Activated naive CD4-positive, alpha-beta T cell treated with Interleukin-2 at 50 U/mL for 16 hours (primary cell): ENCODE measurements around the gene TMED9.
"Not testable (repeated sequence)": the region's sequence is repeated elsewhere in the genome, so short reads cannot be mapped to it uniquely, and the experiment has no call there.

Experiments
- DNase-seq: peaks from one replicate; pipeline ENCODE4 v3.0.0-alpha.2; 2020

Gene TMED9

DNA sequence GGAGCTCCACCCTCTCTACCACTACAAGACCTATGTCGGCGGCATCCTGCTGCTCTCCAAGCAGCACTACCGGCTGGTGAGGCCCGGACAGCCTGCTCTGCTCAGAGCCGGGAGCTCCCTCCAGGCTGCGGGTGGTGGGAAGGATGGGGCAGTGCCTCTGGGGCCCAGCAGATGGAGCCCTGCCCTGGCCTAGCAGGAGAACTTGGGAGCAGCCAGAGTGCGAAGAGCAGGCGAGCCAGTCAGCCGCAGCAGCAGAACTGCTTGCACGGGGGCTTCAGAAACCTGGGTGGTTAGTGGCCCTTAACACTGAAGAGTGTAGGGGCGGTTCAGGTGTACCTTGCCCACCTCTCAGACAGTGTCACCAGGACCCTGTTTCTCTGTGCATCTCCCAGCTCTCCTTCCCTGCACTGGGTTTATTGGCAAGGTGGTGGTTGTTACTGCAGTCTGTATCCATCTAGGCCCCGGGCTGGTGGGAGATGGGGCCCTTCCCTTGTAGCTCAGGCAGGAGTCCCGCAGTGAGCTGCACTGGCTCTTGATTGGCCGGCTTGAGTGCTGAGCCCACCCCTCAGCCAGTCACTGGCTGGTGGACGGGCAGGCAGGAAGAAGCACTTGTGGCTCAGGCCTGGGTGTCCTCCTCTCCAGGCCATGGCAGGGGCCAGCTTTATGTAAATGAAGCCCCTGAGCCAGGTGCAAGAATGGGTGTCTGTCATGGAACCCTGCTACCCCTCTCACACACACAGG is 15.6 kb downstream of the TMED9 start:
- DNase-seq: peak; percentile 67

DNA sequence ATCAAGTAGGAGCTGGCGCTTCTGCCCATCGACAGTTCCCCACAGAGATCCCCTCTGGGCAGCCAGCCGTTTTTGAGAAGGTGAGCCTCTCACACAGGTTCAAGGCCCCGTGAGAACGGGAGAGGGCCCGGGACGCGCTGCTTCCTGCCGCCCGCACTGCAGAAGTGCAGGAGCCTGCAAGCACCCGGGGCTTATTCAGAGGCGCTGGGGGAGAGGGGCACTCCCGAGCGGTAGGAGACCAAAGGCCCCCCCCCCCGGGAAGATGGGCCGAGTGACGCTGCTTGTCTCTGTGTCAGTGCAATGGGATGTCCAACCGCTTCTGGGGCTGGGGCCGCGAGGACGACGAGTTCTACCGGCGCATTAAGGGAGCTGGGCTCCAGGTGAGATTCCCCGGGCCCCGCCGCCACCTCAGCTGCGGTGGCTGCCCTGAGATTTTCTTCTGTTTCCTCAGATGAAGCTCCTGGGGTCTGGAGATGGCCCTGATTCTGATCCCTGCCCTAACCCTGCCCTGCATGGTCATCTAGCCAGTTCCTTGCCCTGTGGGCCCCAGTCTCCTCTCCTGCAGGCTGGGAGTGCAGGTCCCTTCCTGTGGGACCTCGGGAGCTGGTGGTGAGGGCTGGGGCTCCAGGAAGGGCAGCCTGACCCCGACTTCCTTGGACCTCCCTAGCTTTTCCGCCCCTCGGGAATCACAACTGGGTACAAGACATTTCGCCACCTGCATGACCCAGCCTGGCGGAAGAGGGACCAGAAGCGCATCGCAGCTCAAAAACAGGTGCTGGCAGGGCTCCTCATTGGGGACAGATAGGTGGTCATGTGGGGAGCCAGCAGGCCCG is 16.5 kb downstream of the TMED9 start:
- no peak for DNase-seq

DNA sequence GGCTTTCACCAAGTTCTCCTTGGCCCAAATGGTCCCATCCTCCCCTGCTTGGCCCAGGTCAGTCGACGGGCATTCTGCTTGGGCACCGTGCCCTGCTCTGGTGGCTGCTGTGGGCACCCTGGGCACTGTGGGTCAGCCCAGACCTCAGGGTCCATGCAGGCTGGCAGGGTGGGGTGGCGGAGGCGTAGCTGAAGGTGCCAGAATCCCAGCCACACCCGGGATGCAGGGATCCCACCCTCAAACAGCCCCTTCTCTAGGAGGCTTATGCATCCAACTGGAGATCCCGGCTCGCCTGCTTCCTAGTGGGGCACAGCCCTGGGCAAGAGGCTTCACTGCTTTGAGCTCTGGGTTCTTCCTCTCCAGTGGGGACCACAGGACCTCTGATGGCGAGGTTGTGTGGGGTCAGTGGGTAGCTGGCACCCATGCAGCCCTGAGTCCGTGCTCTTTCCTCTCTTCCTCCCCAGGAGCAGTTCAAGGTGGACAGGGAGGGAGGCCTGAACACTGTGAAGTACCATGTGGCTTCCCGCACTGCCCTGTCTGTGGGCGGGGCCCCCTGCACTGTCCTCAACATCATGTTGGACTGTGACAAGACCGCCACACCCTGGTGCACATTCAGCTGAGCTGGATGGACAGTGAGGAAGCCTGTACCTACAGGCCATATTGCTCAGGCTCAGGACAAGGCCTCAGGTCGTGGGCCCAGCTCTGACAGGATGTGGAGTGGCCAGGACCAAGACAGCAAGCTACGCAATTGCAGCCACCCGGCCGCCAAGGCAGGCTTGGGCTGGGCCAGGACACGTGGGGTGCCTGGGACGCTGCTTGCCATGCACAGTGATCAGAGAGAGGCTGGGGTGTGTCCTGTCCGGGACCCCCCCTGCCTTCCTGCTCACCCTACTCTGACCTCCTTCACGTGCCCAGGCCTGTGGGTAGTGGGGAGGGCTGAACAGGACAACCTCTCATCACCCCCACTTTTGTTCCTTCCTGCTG is 17.4 kb downstream of the TMED9 start:
- no peak for DNase-seq

DNA sequence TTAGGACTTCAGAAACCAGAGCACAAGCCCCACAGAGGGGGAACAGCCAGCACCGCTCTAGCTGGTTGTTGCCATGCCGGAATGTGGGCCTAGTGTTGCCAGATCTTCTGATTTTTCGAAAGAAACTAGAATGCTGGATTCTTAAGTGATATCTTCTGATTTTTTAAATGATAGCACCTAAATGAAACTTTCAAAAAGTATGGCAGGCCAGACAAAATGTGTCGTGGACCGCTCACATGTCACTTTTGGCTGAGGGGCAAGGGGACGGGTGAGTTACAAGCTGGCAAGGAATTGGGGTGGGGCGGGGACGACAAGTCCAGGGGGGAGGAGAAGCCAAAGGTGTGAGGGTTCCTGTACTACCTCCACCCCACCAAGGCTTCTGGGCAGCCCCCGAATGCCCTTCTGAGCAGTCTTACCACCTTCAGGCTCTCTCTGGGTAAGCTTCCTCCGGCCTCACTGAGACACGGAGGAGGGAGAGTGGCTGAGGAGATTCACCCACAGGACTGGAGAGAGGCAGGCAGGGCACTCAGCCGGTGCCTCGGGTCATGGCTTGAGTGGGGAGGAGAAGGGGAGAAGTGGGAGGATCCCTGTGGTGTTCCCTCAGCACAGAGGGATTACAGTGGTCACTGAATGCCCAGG is 18.2 kb downstream of the TMED9 start:
- no peak for DNase-seq

DNA sequence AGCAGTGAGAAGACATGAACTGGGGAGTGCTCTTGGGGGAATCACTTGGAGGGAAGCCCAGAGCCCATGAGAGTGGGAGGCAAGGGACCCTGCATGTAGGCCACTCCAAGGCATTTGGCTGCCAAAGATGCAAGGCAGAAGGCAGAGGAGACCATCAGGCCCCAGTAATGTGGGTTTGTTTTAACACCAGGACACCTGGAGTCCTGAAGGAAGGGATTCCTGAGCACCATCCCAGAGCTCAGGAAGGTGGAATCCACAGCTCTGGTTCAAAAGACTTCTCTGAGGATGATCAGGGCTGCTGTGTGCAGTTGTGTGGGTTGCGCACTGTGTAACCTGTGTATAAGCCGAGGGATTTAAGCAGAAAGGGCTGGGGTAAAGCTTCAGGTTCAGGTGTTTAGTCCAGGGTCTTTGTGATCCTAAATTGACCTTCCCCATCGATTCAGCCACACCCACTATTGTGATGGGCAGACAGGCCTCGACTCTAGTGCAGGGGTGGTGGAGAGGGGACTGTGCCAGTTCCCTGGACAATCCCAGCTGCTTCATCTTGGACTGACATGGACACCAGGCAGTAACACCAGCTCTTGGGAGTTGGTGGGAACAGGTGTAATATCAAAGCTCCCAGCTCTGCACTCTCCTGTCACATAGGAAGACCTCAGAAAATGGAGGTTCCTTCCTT is 18.9 kb downstream of the TMED9 start:
- no peak for DNase-seq

DNA sequence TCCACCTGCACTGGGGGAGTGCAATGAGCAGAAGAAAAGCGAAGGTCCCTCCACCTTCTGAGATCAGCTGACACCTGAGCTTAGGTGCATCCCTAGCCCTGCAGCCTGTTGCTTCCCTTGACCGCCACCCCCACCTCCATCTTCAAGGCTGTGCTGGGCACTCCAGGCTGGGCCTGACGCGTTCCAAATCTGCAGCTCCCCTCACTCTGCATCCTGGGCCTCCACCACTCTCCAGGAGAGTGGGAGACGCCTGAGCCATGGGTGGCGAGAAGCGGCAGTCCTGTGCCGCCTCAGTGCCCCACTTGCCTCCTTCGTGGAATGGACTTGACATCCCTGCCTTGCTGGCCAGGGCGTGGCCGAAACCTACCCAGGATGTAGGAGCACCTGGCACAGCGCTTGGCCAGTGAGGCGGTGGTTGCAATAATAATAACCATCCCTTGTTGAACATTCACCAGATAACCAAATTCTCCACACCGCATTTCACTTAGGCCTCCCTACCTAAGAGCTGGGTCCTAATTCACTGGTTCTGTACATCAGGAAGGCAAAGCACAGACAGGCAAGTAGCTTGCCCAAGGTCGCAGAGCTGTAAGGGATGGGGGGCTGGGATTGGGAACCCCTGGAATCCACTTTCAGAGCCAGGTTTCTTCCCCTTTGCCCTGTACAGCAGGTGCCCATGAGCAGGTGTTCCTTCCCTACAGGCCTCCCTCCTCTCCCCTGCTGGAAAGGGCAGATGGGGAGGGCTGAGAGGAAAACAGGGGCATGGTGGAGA is 19.6 kb downstream of the TMED9 start:
- no peak for DNase-seq

DNA sequence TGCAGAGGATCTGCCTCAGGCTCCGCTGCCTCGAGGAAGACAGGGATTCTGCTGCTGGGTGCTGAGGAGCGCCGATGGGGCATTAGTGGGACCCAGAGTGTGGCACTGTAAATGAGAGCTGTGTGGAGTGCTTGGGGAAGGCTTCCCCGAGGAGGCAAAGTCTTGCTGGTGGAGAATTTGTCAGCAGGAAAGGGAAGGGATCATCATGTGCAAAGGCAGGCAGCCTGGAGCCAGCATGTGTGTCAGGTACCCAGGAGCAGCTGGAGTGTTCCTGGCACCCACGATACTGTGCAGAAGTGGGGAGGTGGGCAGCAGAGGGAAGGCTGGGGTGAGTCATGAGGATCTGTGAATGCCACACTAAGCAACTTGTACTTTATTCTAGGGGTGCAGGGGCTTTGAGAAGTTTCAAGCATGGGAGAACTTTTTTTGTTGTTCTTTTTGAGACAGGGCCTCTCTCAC is 20.2 kb downstream of the TMED9 start:
- no peak for DNase-seq

DNA sequence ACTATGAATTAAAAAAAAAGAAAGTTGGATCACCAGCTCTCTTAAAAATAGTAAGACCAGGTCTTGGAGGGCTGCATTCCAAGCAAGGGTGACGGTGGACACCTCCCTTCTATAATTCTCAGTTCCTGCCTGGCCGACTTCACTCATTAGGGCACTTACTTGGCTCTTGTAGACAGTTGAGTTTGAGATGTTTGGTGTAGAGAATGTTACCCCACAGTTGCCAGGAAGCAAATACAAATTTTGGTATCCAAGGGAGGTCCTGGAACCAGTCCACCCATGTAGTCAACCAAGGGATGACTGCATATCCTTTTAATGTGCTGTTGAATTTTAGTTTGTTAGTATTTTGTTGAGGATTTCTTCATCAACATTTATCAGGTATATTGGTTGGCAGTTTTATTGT is 28.6 kb downstream of the TMED9 start:
- no peak for DNase-seq

DNA sequence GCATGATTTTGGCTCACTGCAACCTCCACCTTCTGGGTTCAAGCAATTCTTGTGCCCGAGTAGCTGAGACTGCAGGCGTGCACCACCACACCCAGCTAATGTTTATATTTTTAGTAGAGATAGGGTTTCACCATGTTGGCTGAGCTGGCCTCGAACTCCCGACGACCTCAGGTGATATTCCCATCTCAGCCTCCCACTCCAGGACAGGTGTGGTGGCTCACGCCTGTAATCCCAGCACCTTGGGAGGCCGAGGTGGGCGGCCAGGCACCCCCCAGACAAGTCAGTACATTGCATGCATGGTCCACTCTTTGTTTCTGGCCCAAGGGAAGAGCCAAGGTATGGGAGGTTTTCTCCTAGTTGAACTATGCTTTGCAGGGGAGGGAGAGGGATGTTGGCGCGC is 32.2 kb downstream of the TMED9 start:
- not testable (repeated sequence) for DNase-seq

DNA sequence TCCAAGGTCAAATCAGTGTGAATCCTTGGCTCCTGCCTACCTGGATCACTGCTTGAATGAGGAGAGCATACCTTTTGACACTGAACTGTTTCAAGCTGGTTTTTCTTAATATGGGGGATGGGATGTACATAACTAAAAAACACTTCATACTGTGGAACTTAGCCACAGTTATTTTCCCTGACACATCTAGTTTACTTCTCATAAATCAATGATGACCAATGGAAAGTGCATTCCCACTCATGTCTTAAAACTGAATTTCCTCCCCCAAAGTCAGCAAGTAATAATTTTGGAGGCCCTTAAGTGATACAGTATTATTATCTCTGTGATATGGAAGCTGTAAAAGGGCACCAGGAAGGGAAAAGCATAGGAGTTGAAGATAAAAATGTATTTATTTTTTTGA is 38.2 kb downstream of the TMED9 start:
- DNase-seq: not testable (repeated sequence)

DNA sequence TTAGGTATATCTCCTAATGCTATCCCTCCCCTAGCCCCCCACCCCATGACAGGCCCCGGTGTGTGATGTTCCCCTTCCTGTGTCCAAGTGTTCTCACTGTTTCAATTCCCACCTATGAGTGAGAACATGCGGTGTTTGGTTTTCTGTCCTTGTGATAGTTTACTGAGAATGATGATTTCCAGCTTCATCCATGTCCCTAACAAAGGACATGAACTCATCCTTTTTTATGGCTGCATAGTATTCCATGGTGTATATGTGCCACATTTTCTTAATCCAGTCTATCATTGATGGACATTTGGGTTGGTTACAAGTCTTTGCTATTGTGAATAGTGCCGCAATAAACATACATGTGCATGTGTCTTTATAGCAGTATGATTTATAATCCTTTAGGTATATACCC is 42.9 kb downstream of the TMED9 start:
- DNase-seq: not testable (repeated sequence)

DNA sequence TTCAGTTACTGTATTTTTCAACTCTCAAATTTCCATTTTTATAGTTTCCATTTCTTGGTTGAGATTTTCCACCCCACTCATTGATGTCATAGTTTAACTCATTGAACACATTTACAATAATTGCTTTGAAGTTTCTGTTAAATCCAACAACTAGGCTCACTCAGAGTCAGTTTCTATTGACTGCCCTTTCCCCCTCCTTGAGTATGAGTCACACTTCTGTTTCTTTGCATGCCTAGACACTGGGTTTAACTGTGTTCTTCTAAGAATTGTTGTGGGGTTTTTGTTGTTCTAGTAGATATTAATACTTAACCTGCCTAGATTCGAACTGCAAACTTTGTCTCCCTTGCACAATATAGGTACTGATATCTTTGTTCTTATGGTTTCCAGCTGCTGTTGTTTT is 53.5 kb downstream of the TMED9 start:
- not testable (repeated sequence) for DNase-seq
